Measurements from ENCODE around the gene PCDH15. TPM values are rescaled to one million over a fixed set of nuclear protein-coding genes. Genes with fewer than 3 reads are reported as not detected.

PCDH15 gene
- total and polyA plus RNA-seq, 4 donors, result 20.7 to 46.8 (median 39.1) TPM

DNA sequence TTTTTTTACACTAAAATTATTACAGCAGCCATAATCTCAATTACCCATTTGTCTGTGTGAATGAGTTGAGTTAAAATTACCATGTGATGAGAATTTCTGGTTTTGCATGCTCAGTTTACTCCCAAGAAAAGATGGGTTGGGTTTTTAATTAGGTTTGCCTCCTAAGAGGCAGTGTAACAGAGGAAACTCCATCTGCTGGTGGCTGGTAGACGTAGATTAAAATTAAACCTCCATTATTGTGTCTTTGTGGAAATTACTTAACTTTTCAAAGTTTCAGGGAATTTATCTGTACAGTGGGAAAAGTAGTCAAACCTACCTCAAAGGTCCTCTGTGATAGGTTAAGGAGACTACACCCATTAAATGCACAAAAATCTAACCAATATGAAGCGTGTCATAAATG lies 954.2 kb downstream of the PCDH15 start:
- Histone ChIP-seq H3K27me3 (ENCODE audit: control insufficient read depth, insufficient read depth, low read length) (no peaks in the 10 kb centered on the region), H3K27ac (ENCODE audit: low read depth, low read length) (no peak overlapping the region), H3K4me3 (ENCODE audit: low read depth, low read length) (no peak overlapping the region), H3K9me3 (ENCODE audit: control insufficient read depth, insufficient read depth, low read length) (no peaks in the 10 kb centered on the region), H3K36me3 (ENCODE audit: control insufficient read depth, insufficient read depth, low read length) (no peaks in the 10 kb centered on the region), H3K4me1 (ENCODE audit: control insufficient read depth, insufficient read depth, low read length) (no peaks in the 10 kb centered on the region)
- no peak for DNase-seq (ENCODE audit: low read depth in 4 of 6, low spot score in 6 of 6)
- no CpG with 5 or more reads among the region's 2 CpGs for WGBS (ENCODE audit: insufficient coverage)

DNA sequence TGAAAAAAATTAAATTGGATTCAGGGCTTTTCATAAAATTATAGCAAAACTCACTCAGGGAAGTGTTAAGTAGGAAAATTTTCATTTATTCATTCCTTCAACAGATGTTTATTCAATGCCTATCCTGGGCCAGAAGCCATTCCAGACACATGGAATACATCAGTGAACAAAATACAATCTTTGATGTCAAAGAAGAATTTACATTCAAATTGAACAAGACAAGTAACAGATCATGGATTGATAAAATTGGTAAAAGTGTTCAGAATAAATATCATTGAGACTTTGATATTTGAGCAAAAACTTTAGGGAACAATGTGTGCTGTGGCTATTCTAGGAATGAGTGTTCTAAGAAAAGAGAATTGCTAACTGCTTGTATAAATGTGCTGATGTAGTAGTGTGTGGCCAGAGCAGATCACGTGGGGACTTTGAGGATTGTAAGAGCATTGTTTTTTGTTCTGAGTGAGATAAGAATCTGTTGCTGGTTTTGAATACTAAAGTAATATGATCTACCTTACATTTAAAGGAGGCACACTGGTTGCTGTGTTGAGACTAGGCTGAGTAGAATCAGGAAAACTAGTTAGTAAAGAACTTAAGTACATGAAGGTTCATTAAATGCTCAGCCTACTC lies 957.2 kb downstream of the PCDH15 start:
- H3K4me1 ChIP-seq (ENCODE audit: control insufficient read depth, insufficient read depth, low read length), result no peaks in the 10 kb centered on the region
- no peak overlapping the region for H3K4me3 ChIP-seq (ENCODE audit: low read depth, low read length)
- H3K27ac ChIP-seq (ENCODE audit: low read depth, low read length), result no peak overlapping the region
- no peaks in the 10 kb centered on the region for H3K36me3 ChIP-seq (ENCODE audit: control insufficient read depth, insufficient read depth, low read length)
- H3K27me3 ChIP-seq (ENCODE audit: control insufficient read depth, insufficient read depth, low read length), result no peaks in the 10 kb centered on the region
- peak in 1 of 6 donors; percentile 7 for DNase-seq (ENCODE audit: low read depth in 4 of 6, low spot score in 6 of 6)
- no CpG with 5 or more reads among the region's 1 CpG for WGBS (ENCODE audit: insufficient coverage)
- H3K9me3 ChIP-seq (ENCODE audit: control insufficient read depth, insufficient read depth, low read length), result no peaks in the 10 kb centered on the region

DNA sequence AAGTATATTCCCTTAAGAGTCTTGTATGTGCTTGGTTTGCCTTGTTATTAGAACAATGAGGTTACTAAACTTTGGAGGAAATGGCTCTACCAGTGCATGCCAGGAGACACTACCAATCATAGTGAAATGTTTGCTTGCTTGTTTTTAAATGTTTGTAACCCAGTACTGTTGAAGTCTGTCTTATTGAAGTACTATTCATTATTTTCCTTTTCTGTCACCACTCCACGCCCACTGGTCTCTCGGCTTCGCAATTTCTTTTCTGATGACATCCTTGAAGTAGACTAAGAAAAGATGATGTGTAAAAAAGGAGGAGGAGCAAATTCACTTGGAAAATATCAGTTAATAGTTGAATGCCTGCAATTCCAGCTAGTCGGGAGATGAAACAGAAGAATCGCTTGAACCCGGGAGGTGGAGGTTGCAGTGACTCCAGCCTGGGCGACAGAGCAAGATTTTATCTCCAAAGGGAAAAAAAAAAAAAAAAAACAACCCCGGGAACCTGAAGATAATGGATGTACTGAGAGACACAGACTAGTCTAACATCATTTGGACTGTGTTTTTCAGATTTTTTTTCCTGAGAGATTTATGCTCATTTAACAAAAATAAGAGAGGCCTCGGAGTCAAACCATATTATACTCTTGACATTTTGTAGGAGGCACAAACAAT lies 959.4 kb downstream of the PCDH15 start:
- H3K27me3 ChIP-seq (ENCODE audit: control insufficient read depth, insufficient read depth, low read length), result no peaks in the 10 kb centered on the region
- no peak overlapping the region for H3K4me3 ChIP-seq (ENCODE audit: low read depth, low read length)
- no peaks in the 10 kb centered on the region for H3K4me1 ChIP-seq (ENCODE audit: control insufficient read depth, insufficient read depth, low read length)
- 33% methylated on average over 1 of the region's 9 CpGs for WGBS (ENCODE audit: insufficient coverage)
- DNase-seq (ENCODE audit: low read depth in 4 of 6, low spot score in 6 of 6), result no peak
- no peak overlapping the region for H3K27ac ChIP-seq (ENCODE audit: low read depth, low read length)
- no peaks in the 10 kb centered on the region for H3K9me3 ChIP-seq (ENCODE audit: control insufficient read depth, insufficient read depth, low read length)
- H3K36me3 ChIP-seq (ENCODE audit: control insufficient read depth, insufficient read depth, low read length), result no peaks in the 10 kb centered on the region

DNA sequence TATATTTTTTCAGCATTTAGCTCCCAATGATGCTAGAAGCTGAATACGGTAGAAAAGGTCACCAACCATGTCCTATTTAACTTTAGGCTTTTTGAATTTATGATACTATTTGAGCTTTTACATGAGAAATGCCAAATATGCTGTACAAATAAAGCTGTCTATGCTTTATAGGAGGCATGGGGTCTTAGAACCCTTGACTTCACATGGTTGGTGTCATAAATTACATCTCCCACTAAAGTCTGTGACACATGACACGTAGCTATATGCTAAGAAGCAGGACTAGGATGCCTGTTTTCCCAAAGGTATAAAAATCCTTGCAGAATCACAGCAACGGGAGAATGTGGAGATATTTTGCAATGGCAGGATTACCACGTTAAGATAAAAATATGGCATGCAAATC lies 960.4 kb downstream of the PCDH15 start:
- no peak for DNase-seq (ENCODE audit: low read depth in 4 of 6, low spot score in 6 of 6)
- H3K4me1 ChIP-seq (ENCODE audit: control insufficient read depth, insufficient read depth, low read length), result no peaks in the 10 kb centered on the region
- H3K27ac ChIP-seq (ENCODE audit: low read depth, low read length), result no peak overlapping the region
- H3K9me3 ChIP-seq (ENCODE audit: control insufficient read depth, insufficient read depth, low read length), result no peaks in the 10 kb centered on the region
- H3K4me3 ChIP-seq (ENCODE audit: low read depth, low read length), result no peak overlapping the region
- H3K36me3 ChIP-seq (ENCODE audit: control insufficient read depth, insufficient read depth, low read length), result no peaks in the 10 kb centered on the region
- no CpG with 5 or more reads among the region's 4 CpGs for WGBS (ENCODE audit: insufficient coverage)
- H3K27me3 ChIP-seq (ENCODE audit: control insufficient read depth, insufficient read depth, low read length), result no peaks in the 10 kb centered on the region

DNA sequence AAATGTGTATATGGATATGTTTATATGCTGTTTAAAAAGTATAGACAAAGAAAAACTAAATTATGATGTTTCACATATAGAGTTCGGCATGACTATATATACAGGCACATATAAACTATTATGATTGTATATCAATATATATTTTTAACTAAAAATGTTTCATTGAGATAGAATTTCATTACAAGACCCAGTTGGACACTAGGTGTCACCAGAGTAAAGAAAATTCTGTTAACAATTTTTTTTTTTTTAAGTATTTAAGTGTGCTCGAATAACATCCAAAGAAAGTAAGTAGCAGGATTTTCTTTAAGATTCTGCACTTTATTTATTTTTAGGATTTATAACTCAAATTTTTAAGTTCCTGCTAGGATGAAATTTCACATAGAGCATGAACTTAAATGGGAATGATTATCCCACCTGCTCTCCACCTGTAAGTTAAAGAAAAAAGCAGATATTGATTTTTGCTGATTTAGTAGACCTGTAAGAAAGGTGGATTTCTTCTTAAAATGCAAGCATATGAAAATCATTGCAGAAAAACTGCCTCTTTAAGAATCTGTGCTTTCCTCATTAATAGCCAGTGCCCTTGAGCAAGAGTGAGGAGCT lies 961.5 kb downstream of the PCDH15 start:
- no peaks in the 10 kb centered on the region for H3K9me3 ChIP-seq (ENCODE audit: control insufficient read depth, insufficient read depth, low read length)
- WGBS (ENCODE audit: insufficient coverage), result no CpG with 5 or more reads among the region's 2 CpGs
- H3K27ac ChIP-seq (ENCODE audit: low read depth, low read length), result no peak overlapping the region
- no peaks in the 10 kb centered on the region for H3K36me3 ChIP-seq (ENCODE audit: control insufficient read depth, insufficient read depth, low read length)
- DNase-seq (ENCODE audit: low read depth in 4 of 6, low spot score in 6 of 6), result peak in 5 of 6 donors; percentile 17 to 86 (median 42)
- H3K4me1 ChIP-seq (ENCODE audit: control insufficient read depth, insufficient read depth, low read length), result no peaks in the 10 kb centered on the region
- H3K27me3 ChIP-seq (ENCODE audit: control insufficient read depth, insufficient read depth, low read length), result no peaks in the 10 kb centered on the region
- no peak overlapping the region for H3K4me3 ChIP-seq (ENCODE audit: low read depth, low read length)

DNA sequence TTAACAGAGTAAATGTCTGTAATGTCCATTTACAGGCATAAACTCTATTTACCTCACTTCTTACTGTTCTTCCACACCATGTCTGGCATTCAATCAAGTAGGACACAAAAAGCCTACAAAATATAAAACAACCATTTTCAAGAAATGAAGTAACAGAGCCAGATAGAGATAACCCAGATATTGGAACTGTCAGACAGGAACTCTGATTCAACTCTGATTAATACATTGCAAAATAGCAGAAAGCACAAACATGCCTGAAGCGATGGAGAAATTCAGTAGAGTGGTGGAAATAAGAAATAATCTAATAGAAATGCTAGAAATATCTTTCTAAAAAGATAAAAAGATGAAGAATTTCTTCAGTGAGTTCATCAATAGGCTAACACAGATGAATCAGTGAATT lies 964.4 kb downstream of the PCDH15 start:
- Histone ChIP-seq H3K27me3 (ENCODE audit: control insufficient read depth, insufficient read depth, low read length) (no peaks in the 10 kb centered on the region), H3K4me1 (ENCODE audit: control insufficient read depth, insufficient read depth, low read length) (no peaks in the 10 kb centered on the region), H3K4me3 (ENCODE audit: low read depth, low read length) (no peak overlapping the region), H3K9me3 (ENCODE audit: control insufficient read depth, insufficient read depth, low read length) (no peaks in the 10 kb centered on the region), H3K36me3 (ENCODE audit: control insufficient read depth, insufficient read depth, low read length) (no peaks in the 10 kb centered on the region), H3K27ac (ENCODE audit: low read depth, low read length) (no peak overlapping the region)
- no CpG with 5 or more reads among the region's 1 CpG for WGBS (ENCODE audit: insufficient coverage)
- no peak for DNase-seq (ENCODE audit: low read depth in 4 of 6, low spot score in 6 of 6)

DNA sequence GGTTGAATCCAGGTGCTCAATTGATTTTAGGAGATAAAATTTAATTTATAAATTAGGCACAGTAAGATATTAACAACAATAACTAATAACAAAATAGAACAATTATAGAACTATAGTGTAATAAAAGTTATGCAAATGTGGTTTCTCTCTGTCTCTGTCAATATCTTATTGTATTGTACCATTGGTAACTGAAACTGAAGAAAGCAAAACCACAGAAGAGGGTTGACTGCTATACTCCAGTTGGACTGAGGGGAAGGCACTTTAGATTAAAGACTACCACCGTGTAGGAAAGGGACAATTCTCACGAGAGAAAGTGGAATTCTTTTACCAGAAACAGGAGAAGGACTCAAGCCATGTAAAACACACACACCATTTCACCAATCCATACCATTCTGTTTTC lies 967.1 kb downstream of the PCDH15 start:
- Histone ChIP-seq H3K4me3 (ENCODE audit: low read depth, low read length) (no peak overlapping the region), H3K27ac (ENCODE audit: low read depth, low read length) (no peak overlapping the region), H3K4me1 (ENCODE audit: control insufficient read depth, insufficient read depth, low read length) (no peaks in the 10 kb centered on the region), H3K9me3 (ENCODE audit: control insufficient read depth, insufficient read depth, low read length) (no peaks in the 10 kb centered on the region), H3K27me3 (ENCODE audit: control insufficient read depth, insufficient read depth, low read length) (no peaks in the 10 kb centered on the region), H3K36me3 (ENCODE audit: control insufficient read depth, insufficient read depth, low read length) (no peaks in the 10 kb centered on the region)
- no CpG with 5 or more reads among the region's 2 CpGs for WGBS (ENCODE audit: insufficient coverage)
- DNase-seq (ENCODE audit: low read depth in 4 of 6, low spot score in 6 of 6), result no peak

DNA sequence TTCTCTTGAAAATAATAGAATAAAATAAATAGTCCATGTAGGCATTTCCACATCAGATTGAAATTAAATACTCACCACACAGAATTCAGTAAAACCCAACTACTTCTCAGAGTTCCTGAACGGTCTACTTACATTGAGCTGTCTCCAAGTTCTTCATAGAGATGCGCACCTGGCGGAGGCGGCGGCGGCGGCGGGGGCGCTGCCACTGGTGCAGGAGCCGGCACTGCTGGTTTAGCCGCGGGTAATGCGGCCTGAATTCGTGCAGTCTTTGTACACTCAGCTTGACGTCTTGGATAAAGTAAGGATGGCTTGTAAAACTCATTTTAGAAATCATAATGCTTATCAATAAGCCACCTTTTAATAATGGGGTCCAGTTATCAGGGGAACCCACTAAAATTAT lies 973.8 kb downstream of the PCDH15 start:
- 93% methylated on average over 9 of the region's 15 CpGs for WGBS (ENCODE audit: insufficient coverage)
- Histone ChIP-seq H3K27me3 (ENCODE audit: control insufficient read depth, insufficient read depth, low read length) (no peaks in the 10 kb centered on the region), H3K36me3 (ENCODE audit: control insufficient read depth, insufficient read depth, low read length) (peaks cover under 1% of the 10 kb centered on the region), H3K27ac (ENCODE audit: low read depth, low read length) (no peak overlapping the region), H3K9me3 (ENCODE audit: control insufficient read depth, insufficient read depth, low read length) (no peaks in the 10 kb centered on the region), H3K4me3 (ENCODE audit: low read depth, low read length) (no peak overlapping the region), H3K4me1 (ENCODE audit: control insufficient read depth, insufficient read depth, low read length) (no peaks in the 10 kb centered on the region)
- DNase-seq (ENCODE audit: low read depth in 4 of 6, low spot score in 6 of 6), result no peak

DNA sequence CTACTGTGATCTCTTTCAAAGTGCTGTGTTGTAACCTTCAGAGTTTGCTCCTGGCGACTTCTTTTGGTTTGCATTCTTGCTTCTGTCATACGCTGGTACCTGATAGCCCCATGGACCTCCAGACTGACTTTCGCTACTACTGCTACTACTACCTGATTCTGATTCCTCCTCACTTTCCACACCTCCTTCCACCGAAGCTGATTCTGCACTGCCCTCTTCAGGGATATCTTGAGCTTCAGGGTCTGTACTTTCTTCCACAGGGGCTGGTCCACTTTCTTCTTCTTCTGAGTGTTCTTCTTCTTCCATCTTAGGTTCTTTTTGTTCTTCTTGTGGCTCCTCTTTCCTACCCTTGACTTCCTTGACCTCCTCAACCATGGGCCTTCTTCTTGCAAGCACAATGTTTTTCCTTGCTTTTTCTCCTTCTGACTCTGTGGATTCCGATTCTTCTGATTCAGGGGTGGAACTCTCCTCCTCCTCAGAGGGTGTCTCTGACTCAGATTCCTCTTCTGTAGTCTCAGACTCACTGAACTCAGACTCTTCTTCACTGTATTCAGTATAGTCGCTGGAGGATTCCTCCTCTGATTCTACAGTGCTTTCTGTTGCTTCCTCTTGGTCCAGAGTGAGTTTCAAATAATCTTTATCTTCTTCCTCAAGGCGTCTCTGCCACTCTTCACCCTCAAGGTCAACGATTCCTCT lies 992.2 kb downstream of the PCDH15 start:
- WGBS (ENCODE audit: insufficient coverage), result 88% methylated on average over 5 of the region's 8 CpGs
- no peak for DNase-seq (ENCODE audit: low read depth in 4 of 6, low spot score in 6 of 6)
- H3K4me1 ChIP-seq (ENCODE audit: control insufficient read depth, insufficient read depth, low read length), result no peaks in the 10 kb centered on the region
- H3K27ac ChIP-seq (ENCODE audit: low read depth, low read length), result no peak overlapping the region
- no peak overlapping the region for H3K4me3 ChIP-seq (ENCODE audit: low read depth, low read length)
- H3K9me3 ChIP-seq (ENCODE audit: control insufficient read depth, insufficient read depth, low read length), result no peaks in the 10 kb centered on the region
- H3K36me3 ChIP-seq (ENCODE audit: control insufficient read depth, insufficient read depth, low read length), result no peaks in the 10 kb centered on the region
- no peaks in the 10 kb centered on the region for H3K27me3 ChIP-seq (ENCODE audit: control insufficient read depth, insufficient read depth, low read length)

Data from spinal cord (tissue), 10 donors.